DMS 273 (cell line): ENCODE results near the gene CCDC85C.

ENCODE experiments used
- DNase-seq: peaks from one replicate; lab custom pipeline; 2025; ENCODE audit not compliant: unreplicated experiment; lab: John Stamatoyannopoulos, UW

CCDC85C gene

GRCh38 chr14:99573436-99574098 is 30.4 kb downstream of the CCDC85C start:
- peak; percentile 49 for DNase-seq

GRCh38 chr14:99573000-99573330 is 31.0 kb downstream of the CCDC85C start:
- DNase-seq, result no peak

GRCh38 chr14:99572173-99572999 is 31.6 kb downstream of the CCDC85C start:
- peak; percentile 86 for DNase-seq

- peak; percentile 36 for DNase-seq
Measured at GRCh38 chr14:99571303-99571986, 32.6 kb downstream of the CCDC85C start.

- no peak for DNase-seq
Measured at GRCh38 chr14:99570544-99571302, 33.3 kb downstream of the CCDC85C start.

GRCh38 chr14:99569725-99570543 is 34.1 kb downstream of the CCDC85C start:
- DNase-seq, result no peak

GRCh38 chr14:99568567-99569560 is 35.1 kb downstream of the CCDC85C start:
- DNase-seq, result peak; percentile 57

- DNase-seq, result no peak
Measured at GRCh38 chr14:99566390-99567354, 37.3 kb downstream of the CCDC85C start.

- no peak for DNase-seq
Measured at GRCh38 chr14:99566009-99566389, 38.0 kb downstream of the CCDC85C start.

- peak; percentile 59 for DNase-seq
Measured at GRCh38 chr14:99565383-99565782, 38.6 kb downstream of the CCDC85C start.

GRCh38 chr14:99564926-99565259 is 39.1 kb downstream of the CCDC85C start:
- peak; percentile 79 for DNase-seq

- peak; percentile 98 for DNase-seq
Measured at GRCh38 chr14:99564256-99564925, 39.6 kb downstream of the CCDC85C start.

GRCh38 chr14:99563749-99564129 is 40.3 kb downstream of the CCDC85C start:
- peak; percentile 87 for DNase-seq

- DNase-seq, result peak; percentile 90
Measured at GRCh38 chr14:99562856-99563748, 40.9 kb downstream of the CCDC85C start.

- no peak for DNase-seq
Measured at GRCh38 chr14:99561864-99562263, 42.1 kb downstream of the CCDC85C start.

- DNase-seq, result peak; percentile 36
Measured at GRCh38 chr14:99560922-99561683, 42.9 kb downstream of the CCDC85C start.
